NCI-H1105 treated with DMSO at 0.1 percent for 48 hours (cell line): ENCODE results near the gene NUB1.
A peak's percentile ranks its signal among the peaks of the same experiment; 100 is the strongest.

Experiments
- DNase-seq: peaks from one replicate; lab custom pipeline; 2025; lab: John Stamatoyannopoulos, UW

Gene NUB1

GRCh38 chr7:151345576-151346469 is 4.2 kb downstream of the NUB1 start:
- no peak for DNase-seq

DNA sequence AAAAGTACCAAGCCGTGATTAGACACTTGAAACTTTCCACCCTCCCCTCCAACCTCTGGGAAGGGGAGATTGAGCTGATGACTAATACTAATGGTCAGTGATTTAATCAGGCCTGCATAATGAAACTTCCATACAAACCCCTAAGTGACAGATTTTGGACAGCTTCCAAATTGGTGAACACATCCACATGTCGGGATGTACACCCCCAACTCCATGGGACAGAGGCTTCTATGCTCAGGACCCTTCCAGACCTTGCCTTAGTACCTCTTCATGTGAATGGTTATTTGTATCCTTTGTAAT is 4.8 kb downstream of the NUB1 start:
- DNase-seq, result no peak

- no peak for DNase-seq
Measured at GRCh38 chr7:151347200-151347599, 5.6 kb downstream of the NUB1 start.

DNA sequence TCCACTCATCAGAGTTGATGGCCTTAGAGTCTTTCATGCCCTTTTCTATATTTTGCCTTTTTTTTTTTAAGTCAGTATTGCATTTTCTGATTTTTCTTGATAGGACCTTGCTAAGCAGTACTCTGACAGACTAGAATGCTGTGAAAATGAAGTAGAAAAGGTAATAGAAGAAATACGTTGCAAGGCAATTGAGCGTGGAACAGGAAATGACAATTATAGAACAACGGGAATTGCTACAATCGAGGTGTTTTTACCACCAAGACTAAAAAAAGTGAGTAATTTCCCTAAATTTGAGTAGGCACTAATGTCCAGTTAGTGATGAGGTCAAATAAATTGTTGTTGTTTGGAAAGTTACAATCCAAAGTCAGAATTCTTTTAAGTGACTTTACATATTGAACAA is 7.4 kb downstream of the NUB1 start:
- DNase-seq, result no peak

- DNase-seq, result no peak
Measured at GRCh38 chr7:151349507-151349853, 7.9 kb downstream of the NUB1 start.

DNA sequence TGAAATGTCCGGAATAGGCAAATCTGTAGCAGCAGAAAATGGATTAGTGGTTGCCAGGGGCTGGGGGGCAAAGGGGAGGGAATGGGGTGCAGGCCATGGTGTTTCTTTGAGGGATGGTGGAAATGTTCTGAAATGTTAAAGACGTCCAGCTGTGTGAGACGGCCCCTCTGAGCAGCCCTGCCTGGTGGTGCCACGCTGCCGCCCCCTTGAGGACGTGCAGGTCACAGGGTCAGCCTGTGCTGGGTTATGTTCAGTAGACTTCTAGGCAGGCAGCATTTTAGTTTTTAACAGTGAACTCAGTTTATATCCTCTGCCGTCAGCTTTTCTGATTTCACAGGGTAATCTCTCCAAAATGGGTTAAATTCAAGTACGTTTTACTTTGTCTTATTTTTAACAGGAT is 9.4 kb downstream of the NUB1 start:
- no peak for DNase-seq

DNA sequence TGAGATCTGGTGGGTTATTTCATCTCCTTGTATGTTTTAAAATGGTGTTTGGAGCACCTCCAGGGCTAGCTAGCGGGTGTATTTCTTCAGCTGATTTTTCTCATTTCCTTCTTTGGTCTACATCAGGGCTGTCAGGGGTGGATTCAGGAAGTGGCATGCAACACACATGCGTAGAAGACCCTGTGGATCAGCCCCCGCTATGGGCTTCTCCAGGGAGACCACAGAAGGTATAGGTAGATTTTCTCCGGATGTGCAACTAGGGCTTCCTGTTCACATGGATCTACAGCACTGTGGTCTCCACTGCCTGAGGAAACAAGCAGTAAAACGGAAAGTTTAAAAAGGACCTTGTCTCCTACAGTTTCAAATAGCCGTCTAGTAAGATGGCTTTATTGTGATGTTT is 10.4 kb downstream of the NUB1 start:
- DNase-seq, result no peak

DNA sequence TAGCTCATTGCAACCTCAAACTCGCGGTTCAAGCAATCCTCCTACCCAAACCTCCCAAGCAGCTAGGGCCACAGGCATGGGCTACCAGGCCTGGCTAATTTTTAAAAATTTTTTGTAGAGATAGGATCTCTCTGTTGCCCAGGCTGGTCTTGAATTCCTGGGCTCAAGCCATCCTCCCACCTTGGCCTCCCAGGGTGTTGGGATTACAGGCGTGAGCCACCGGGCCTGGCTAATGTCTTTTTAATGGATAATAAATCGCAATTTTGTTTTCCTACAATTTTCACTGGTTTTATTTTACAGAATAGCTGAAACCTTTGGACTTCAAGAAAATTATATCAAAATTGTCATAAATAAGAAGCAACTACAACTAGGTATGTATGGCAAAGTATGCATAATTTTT is 10.9 kb downstream of the NUB1 start:
- DNase-seq, result no peak

GRCh38 chr7:151361193-151361959 is 19.8 kb downstream of the NUB1 start:
- DNase-seq, result no peak

GRCh38 chr7:151363182-151363581 is 21.6 kb downstream of the NUB1 start:
- no peak for DNase-seq

- DNase-seq, result no peak
Measured at GRCh38 chr7:151366166-151366879, 24.7 kb downstream of the NUB1 start.

DNA sequence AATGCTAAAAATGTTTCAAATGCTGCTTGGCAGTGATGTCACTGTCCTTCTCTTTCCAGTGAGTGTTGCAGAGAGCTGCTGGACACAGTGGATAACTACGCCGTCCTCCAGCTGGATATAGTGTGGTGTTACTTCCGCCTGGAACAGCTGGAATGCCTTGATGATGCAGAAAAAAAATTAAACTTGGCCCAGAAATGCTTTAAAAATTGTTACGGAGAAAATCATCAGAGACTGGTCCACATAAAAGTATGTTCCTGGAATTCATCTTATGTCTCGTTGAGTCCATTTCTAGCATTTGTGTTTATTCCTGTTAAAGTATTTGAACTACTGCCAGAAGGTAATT is 25.2 kb downstream of the NUB1 start:
- DNase-seq, result no peak

DNA sequence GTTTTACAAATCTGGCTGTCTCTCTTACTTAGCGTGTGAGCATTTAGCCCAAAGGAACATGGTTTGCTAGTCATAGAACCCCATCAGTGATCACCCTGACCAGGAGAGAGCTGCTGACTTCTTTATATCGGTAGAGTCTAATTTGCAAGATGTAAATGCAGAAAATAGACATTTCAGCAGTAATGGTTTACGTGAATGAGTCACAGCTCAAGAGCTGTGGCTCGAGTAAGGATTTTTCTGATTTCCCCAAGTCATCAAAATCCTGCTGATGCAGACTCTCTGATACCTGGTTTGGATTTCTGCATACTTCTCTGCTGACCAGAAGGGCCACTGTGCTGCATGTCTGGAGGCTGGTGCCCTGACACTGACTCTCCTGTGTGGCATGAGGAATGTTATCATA is 25.7 kb downstream of the NUB1 start:
- DNase-seq, result no peak

GRCh38 chr7:151368136-151368571 is 26.5 kb downstream of the NUB1 start:
- peak; percentile 76 for DNase-seq

DNA sequence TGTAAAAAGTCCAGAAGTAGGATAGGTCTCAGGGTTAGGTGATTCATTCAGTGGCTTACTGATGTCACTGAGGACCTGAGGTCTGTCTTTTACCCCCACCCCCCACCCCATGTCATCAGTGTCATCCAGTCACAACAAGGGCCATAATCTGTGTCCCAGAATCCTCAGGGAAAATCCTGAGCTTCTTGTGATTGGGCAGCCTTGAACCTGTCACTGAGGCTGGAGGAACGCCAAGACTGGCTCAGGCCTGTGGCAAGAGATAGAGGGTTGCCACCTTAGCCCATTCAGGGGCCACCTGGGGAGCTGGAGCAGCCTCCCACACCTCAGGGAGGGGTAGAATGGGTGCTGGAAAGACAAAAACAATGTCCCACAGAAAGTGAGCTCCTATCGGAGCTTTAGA is 29.7 kb downstream of the NUB1 start:
- DNase-seq, result no peak

DNA sequence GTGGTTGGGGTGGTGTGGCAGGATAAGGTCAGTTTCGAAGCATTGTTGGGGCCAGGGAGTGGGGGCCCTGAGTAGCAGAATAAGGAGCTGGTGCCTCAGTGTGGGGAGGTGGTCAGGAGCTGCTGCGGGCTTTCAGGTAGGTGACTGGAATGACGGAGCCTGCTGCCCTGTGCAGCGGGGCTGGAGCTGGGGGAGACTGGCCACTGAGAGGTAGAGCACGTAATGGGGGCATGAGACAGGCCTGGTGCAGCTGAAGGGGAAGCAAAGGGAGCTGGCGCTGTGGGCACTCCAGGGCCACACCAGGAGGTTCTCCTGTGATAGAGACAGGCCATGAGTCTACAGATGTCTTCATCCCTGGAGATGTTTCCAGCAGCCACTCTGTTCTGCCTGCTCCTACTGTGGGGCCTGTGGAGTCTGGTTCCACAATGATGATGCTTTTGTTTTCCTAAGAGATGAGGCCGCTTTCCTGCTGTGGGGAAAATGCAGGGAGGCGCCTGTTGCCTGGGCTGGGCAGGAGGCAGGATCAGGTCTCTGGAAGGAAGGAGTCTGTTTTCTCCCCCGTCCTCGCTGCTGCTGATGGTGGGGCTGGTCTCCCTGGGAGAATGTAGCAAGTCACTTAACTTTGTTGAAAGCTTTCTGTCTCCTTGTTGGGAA is 31.1 kb downstream of the NUB1 start:
- no peak for DNase-seq

DNA sequence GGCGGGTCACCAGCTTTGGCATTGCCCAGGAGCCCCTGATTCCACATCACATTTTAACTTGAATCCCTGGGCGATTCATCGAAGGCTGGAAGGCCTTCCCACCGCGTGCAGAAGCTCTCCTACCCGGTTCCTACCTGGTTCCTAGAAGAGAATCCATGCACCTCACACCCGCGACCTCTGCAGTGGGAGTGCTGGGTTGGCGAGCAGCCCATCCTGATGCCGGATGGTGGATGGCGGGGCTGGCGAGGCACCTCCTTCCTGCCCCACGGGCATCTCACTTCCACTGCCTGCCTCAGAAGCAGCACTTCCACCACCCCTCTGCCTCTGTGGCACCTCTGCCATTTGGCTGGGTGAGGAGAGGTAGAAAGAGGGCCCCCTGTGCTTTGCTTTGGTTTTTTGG is 32.0 kb downstream of the NUB1 start:
- no peak for DNase-seq

- DNase-seq, result no peak
Measured at GRCh38 chr7:151374139-151374538, 32.5 kb downstream of the NUB1 start.

- no peak for DNase-seq
Measured at GRCh38 chr7:151374726-151375125, 33.1 kb downstream of the NUB1 start.

GRCh38 chr7:151375530-151376217 is 34.1 kb downstream of the NUB1 start:
- no peak for DNase-seq

DNA sequence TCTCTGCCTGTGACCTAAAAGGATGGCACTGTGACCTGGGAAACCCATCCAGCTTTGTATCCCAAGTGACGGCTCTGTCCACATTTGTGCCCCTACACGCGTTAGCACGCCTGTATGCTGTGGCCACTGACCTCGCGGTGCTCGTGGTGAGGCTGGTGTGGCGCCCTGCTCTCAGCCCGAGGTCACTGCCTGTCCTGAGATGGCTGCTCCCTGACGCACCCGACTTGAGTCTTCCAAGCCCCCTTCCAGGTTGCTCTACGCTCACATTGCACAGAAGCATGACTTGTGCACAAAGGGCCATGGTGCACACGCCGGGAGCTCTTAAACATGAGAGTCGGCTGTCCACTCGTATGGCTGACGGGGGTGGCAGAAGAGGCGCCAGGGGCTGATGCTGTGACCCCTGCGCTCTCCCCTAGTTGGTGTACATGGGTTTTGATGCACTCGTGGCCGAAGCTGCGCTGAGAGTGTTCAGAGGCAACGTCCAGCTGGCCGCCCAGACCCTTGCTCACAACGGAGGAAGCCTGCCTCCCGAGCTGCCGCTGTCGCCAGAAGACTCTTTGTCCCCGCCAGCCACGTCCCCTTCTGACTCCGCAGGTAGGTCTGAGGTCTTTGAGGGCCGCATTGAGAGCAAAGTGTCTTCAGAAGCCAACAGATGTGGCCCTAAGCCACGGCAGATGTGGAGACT is 34.7 kb downstream of the NUB1 start:
- DNase-seq, result no peak
